Left ventricle myocardium inferior (tissue), 1 donor: ENCODE results near the gene ZNF579. TPM values are rescaled to one million over a fixed set of nuclear protein-coding genes. Genes with fewer than 3 reads are reported as not detected.

Experiments used
- DNase-seq: peaks from one replicate; pipeline ENCODE4 v3.0.0-alpha.2; 2020
- H3K27ac ChIP-seq: fragments of 200-600 bp; replicated peaks from 2 replicates; pipeline ENCODE4 v1.8.0; 2021
- H3K27me3 ChIP-seq: fragments of 200-600 bp; 2 replicates; pipeline ENCODE4 v1.8.0; 2021; ENCODE audit warnings: low read depth
- H3K36me3 ChIP-seq: fragments of 200-600 bp; 2 replicates; pipeline ENCODE4 v1.8.0; 2021
- H3K4me1 ChIP-seq: fragments of 200-600 bp; 2 replicates; pipeline ENCODE4 v1.8.0; 2021
- H3K4me3 ChIP-seq: fragments of 200-600 bp; 2 replicates; pipeline ENCODE4 v1.8.0; 2021; ENCODE audit warnings: mild to moderate bottlenecking, moderate library complexity
- H3K9me3 ChIP-seq: fragments of 200-600 bp; replicated peaks from 2 replicates; pipeline ENCODE4 v1.8.0; 2021
- CTCF ChIP-seq: fragments of 200-600 bp; IDR thresholded peaks from 2 replicates; pipeline ENCODE4 v1.8.0; 2021; ENCODE audit warnings: antibody characterized with exemption, mild to moderate bottlenecking, borderline replicate concordance
- intact Hi-C: fragments of 100-400 bp; cut with micrococcal nuclease; formaldehyde crosslinking; loops from one replicate; pipeline ENCODE4 v1.11.0; 2022
- total RNA-seq: library from RNA; stranded (reverse); fragmentation: NEBNext Ultra II Directional; extraction: Animal tissue kit (Norgen Biotek cat#: 25700); gene quantifications from one replicate; pipeline ENCODE4 v1.2.1, GENCODE V29; 2021
- donor health status: DM: no; HTN: yes; CAD: no; lungs with severe emphysema.

Gene ZNF579
- total RNA-seq, 1 donor from 2014 or later, result 11.5 TPM

GRCh38 chr19:55619286-55619685, 38.6 kb upstream of the ZNF579 start:
- H3K36me3 ChIP-seq, result peaks cover 47% of the 10 kb centered on the region
- H3K27me3 ChIP-seq, result no peaks in the 10 kb centered on the region
- H3K4me3 ChIP-seq, result no peak overlapping the region
- no peaks in the 10 kb centered on the region for H3K9me3 ChIP-seq
- TF ChIP-seq CTCF, result no peak
- intact Hi-C loops, result no loop called here
- H3K27ac ChIP-seq, result peak overlapping the region; percentile 27
- H3K4me1 ChIP-seq, result peaks cover 16% of the 10 kb centered on the region
- DNase-seq, result no peak

GRCh38 chr19:55618426-55618825, 37.8 kb upstream of the ZNF579 start:
- no peak for DNase-seq

GRCh38 chr19:55617426-55617825, 36.8 kb upstream of the ZNF579 start:
- no peak for TF ChIP-seq CTCF
- peaks cover 9% of the 10 kb centered on the region for H3K4me1 ChIP-seq
- no peaks in the 10 kb centered on the region for H3K9me3 ChIP-seq
- H3K36me3 ChIP-seq, result peaks cover 50% of the 10 kb centered on the region
- no peaks in the 10 kb centered on the region for H3K27me3 ChIP-seq
- intact Hi-C loops, result no loop called here
- DNase-seq, result no peak
- H3K27ac ChIP-seq, result no peak overlapping the region
- H3K4me3 ChIP-seq, result no peak overlapping the region

More at GRCh38 chr19:55618426-55618825, 37.8 kb upstream of the ZNF579 start:
- no peaks in the 10 kb centered on the region for H3K27me3 ChIP-seq
- peaks cover 52% of the 10 kb centered on the region for H3K36me3 ChIP-seq
- no peak for TF ChIP-seq CTCF
- H3K4me1 ChIP-seq, result peaks cover 10% of the 10 kb centered on the region
- peak overlapping the region; percentile 2 for H3K27ac ChIP-seq
- no peak overlapping the region for H3K4me3 ChIP-seq
- no peaks in the 10 kb centered on the region for H3K9me3 ChIP-seq
- intact Hi-C loops, result no loop called here

- DNase-seq, result no peak
- intact Hi-C loops, result no loop called here
- peaks cover 42% of the 10 kb centered on the region for H3K36me3 ChIP-seq
Measured at GRCh38 chr19:55616395-55616875, 35.8 kb upstream of the ZNF579 start.

GRCh38 chr19:55615543-55616394, 35.1 kb upstream of the ZNF579 start:
- TF ChIP-seq CTCF, result no peak

More at GRCh38 chr19:55616395-55616875, 35.8 kb upstream of the ZNF579 start:
- Histone ChIP-seq H3K4me1 (peaks cover 19% of the 10 kb centered on the region), H3K9me3 (no peaks in the 10 kb centered on the region), H3K27ac (no peak overlapping the region), H3K27me3 (no peaks in the 10 kb centered on the region), H3K4me3 (no peak overlapping the region)
- TF ChIP-seq CTCF, result no peak

More at GRCh38 chr19:55615543-55616394, 35.1 kb upstream of the ZNF579 start:
- intact Hi-C loops, result no loop called here
- H3K27ac ChIP-seq, result no peak overlapping the region
- peaks cover 25% of the 10 kb centered on the region for H3K4me1 ChIP-seq
- DNase-seq, result no peak
- no peaks in the 10 kb centered on the region for H3K27me3 ChIP-seq
- peaks cover 42% of the 10 kb centered on the region for H3K36me3 ChIP-seq
- no peaks in the 10 kb centered on the region for H3K9me3 ChIP-seq
- H3K4me3 ChIP-seq, result no peak overlapping the region
